Stimulated activated CD8-positive, alpha-beta memory T cell treated with anti-CD3 and anti-CD28 coated beads, Interleukin-15, amount 100 ng/mL, for 1 hour (primary cell): ENCODE results near the gene CROCC.
A peak's percentile ranks its signal among the peaks of the same experiment; 100 is the strongest.
"Not testable (repeated sequence)": the region's sequence is repeated elsewhere in the genome, so short reads cannot be mapped to it uniquely, and the experiment has no call there.

Source experiments
- DNase-seq: peaks from one replicate; pipeline ENCODE4 v3.0.0-alpha.2; 2020; ENCODE audit warnings: low read depth

CROCC gene

GRCh38 chr1:16938351-16939321, 16.9 kb downstream of the CROCC start:
- DNase-seq = no peak

DNA sequence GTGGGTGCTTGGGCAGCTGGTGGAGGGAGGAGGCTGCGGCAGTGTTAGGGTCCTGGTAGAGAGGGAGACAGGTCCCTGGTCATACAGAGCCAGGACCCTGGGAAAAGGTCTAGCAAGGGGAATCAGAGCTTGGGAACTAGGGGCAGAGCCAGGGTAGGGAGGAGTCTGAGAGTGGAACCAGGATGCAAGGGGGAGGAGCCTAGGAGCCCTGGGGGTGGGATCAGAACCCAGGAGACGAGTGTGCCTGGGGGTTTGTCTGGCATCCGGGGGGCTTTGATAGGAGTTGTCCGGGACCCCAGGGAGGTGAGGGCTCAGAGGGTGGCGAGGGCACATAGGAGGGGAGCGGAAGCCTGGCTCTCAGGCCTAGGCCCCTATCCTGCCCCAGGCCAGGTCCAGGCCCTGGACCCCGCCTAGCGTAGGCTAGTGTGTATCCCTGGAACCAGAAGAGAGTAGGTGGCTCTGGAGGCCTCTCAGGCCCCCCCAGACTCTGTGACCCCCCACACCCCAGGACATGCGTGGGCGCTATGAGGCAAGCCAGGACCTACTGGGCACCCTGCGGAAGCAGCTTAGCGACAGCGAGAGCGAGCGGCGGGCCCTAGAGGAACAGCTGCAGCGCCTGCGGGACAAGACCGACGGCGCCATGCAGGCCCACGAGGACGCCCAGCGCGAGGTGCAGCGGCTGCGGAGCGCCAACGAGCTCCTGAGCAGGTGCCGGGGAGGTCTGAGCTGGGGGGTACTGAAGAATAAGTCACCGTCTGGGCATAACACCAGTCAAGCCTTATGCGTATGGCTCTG, 17.9 kb downstream of the CROCC start:
- DNase-seq = not testable (repeated sequence)

GRCh38 chr1:16944038-16944437, 22.3 kb downstream of the CROCC start:
- no peak for DNase-seq

- not testable (repeated sequence) for DNase-seq
Measured at GRCh38 chr1:16945512-16945911, 23.8 kb downstream of the CROCC start.

DNA sequence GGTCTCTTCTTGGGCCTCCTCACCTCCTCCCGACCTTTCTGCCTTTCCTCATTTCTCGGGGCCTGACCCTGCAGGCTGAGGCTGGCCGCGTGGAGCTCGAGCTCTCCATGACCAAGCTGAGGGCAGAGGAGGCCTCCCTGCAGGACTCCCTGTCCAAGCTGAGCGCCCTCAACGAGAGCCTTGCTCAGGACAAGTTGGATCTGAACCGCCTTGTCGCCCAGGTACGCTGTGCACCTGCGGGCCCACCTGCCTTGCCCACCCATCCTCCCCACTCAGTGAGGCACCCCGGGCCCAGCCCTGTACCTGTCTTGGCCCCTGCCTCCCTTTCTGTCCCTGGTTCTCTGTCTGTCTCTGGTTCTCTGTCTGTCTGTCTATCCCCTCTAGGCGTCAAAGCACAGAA, 24.5 kb downstream of the CROCC start:
- DNase-seq = not testable (repeated sequence)

DNA sequence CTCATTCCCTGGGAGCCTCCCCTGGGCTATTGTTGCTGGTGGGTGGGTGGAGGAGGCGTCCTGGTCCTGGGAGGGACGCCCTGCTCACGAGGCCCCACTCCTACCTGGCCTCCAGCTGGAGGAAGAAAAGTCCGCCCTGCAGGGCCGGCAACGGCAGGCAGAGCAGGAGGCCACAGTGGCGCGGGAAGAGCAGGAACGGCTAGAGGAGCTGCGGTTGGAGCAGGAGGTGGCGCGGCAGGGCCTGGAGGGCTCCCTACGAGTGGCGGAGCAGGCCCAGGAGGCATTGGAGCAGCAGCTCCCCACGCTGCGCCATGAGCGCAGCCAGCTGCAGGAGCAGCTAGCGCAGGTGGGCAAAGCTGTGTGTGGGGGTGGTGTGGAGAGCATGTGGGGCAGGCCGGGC, 24.9 kb downstream of the CROCC start:
- DNase-seq = no peak

DNA sequence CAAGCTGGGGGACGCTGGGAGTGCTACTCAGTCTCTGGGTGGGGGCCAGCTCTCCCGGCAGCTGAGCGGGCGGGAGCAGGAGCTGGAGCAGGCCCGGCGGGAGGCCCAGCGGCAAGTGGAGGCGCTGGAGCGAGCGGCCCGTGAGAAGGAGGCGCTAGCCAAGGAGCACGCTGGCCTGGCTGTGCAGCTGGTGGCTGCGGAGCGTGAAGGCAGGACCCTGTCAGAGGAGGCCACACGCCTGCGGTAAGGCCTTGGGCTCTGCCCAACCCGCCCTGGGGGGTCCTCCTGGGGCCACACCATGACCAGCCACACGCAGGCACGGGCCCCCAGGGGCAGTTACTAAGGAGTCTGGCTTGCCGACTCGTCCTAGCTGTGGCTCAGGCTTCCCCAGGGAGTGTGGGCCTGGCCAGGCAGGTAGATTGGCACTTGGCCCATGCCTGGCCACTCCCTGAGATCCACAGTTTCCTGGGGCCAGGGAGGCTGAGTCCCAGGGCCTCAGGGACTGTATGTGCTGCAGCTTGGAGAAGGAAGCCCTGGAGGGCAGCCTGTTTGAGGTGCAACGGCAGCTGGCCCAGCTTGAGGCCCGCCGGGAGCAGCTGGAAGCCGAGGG, 26.7 kb downstream of the CROCC start:
- DNase-seq = not testable (repeated sequence)

GRCh38 chr1:16949026-16949425, 27.3 kb downstream of the CROCC start:
- not testable (repeated sequence) for DNase-seq

GRCh38 chr1:16952376-16952775, 30.6 kb downstream of the CROCC start:
- DNase-seq = not testable (repeated sequence)

DNA sequence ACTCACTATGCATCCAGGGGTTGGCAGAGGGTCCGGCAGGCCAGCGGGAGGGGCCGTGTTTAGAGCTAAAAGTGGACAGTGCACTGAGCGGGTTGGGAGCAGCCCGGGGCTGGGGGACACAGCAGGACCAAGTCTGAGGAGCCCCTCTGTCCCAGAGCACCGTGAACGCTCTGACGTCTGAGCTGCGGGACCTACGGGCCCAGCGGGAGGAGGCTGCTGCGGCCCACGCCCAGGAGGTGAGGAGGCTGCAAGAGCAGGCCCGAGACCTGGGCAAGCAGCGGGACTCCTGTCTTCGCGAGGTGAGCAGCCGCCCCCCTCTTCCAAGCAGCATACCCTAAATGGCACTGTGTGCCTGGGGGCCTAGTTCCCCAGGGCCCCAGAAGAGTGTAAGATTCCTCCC, 32.8 kb downstream of the CROCC start:
- no peak for DNase-seq

- DNase-seq = no peak
Measured at GRCh38 chr1:16955186-16955585, 33.5 kb downstream of the CROCC start.

DNA sequence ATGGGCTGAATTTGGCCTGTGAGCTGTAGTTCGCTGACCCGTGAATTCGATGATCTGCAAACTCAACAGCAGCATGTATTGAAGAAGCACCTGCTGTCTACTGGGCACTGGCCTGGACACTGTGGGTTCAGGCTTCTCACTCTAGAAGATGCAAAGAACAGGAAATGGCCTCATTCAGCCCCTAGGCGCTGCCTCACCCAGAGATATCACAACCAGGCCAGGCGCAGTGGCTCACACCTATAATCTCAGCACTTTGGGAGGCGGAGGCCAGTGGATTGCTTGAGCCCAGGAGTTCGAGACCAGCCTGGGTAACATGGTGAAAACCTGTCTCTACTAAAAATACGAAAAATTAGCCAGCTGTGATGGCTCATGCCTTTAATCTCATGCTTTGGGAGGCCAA, 35.0 kb downstream of the CROCC start:
- DNase-seq = no peak

DNA sequence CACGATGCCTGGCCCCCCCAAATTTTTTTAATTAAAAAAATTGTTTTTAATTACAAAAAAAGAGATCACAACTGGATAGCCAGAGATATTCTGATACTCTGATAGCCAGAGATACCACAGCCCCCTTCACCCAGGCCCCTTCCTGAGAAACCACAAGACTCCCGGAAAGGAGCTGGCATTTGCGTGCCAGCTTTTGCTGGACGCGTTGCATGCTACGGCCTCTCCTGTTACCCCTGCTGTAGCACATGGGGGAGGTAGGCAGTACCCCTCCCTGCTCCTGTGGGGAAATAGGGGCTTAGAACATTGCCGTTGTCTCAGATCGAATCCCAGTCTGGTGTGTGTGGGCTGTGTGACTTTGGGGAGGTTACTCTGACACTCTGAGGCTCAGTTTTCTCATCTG, 36.0 kb downstream of the CROCC start:
- no peak for DNase-seq

- DNase-seq = no peak
Measured at GRCh38 chr1:16958475-16958874, 36.7 kb downstream of the CROCC start.

- DNase-seq = peak; percentile 52
Measured at GRCh38 chr1:16960560-16961296, 39.0 kb downstream of the CROCC start.

DNA sequence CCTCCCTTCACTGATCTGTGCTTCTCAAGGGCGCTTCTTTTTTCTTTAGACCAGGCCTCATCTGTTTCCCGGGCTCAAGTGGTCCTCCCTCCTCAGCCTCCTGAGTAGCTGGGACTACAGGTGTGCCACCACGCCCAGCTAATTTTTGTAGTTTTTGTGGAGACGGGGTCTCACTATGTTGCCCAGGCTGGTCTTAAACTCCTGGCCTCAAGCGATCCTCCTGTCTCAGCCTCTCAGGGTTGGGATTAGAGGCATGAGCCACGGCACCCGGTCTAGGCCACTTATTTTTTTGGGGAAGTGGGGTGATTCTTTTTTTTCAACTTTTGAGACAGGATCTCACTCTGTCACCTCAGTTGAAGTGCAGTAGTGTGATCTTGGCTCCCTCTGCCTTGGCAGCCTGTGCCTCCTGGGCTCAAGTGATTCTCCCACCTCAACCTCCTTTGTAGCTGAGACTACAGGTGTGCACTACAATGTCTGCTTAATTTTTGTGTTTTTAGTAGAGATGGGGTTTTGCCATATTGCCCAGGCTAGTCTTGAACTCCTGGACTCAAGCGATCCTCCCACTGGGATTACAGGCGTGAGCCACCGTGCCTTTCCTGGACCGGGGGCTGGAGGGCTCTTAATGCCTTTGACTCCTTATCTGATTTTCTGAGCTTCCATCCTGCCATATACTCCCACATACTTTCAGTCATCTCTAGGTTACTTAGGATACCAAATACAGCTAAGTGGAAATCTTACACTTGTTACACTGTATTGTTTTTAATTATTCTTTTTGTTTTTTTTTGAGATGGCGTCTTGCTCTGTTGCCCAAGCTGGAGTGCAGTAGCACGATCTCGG, 39.8 kb downstream of the CROCC start:
- DNase-seq = no peak

- not testable (repeated sequence) for DNase-seq
Measured at GRCh38 chr1:16964169-16964568, 42.4 kb downstream of the CROCC start.

- DNase-seq = no peak
Measured at GRCh38 chr1:16965486-16966067, 43.8 kb downstream of the CROCC start.

DNA sequence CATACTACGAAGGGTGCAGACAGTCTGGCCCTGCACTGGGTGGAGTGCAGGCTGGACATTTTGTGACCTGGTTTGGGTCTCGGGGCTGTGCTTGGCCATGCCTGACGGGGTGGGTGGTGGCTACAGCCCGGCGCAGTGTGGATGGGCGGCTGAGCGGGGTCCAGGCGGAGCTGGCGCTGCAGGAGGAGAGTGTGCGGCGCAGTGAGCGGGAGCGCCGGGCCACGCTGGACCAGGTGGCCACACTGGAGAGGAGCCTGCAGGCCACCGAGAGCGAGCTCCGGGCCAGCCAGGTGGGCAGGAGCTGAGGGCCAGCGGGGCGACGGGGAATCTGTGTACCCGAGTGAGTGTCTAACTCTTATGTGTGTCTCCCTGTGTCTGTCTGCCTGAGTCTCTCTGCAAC, 44.6 kb downstream of the CROCC start:
- DNase-seq = no peak

DNA sequence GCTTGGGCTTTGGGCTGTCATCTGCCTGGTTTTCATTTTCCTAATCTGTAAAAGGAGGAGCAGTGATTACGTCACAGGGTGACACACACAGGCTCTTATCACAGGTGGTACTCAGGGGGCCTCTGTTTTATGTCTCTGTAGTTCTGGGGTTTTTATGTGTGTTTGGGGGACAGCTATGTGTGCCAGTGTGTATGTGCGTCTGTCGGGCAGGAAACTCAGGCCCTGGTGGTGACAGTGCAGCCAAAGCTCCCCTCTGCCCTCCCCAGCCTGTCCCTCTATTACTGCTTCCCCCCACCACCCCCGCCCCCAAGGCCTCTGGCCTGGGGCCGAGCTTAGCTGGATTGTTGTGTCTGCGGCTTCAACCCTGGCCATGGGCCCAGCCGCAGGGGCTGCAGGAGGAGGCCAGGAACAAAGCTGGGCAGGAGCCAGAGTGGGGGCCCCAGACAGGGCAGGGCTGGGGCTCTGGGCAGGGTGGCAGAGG, 45.4 kb downstream of the CROCC start:
- DNase-seq = no peak
